A549 (cell line): Measurements from ENCODE around the gene IGFALS. TPM values are rescaled to one million over a fixed set of nuclear protein-coding genes. Genes with fewer than 3 reads are reported as not detected.

Experiments
- ATAC-seq, 2 experiments: fragments of 200-7000 bp in 1 of 2; fragments of >200 bp in 1 of 2; cut with Nextera tagmentation in 1 of 2; cut with Tn5 transposase in 1 of 2; 3 replicates each; pipeline versions ENCODE4 v1.8.0 to v1.9.1; 2018 to 2020; ENCODE audit warnings: mild to moderate bottlenecking in 1 of 2, moderate library complexity in 1 of 2
- CTCF ChIA-PET: fragments of 300-600 bp; sonication (Branson Sonifier 250); formaldehyde crosslinking; extraction: SDS; loops from one replicate; lab custom pipeline; 2021; ENCODE audit warnings: antibody characterized with exemption, inconsistent platforms; lab: Yijun Ruan, JAX
- POLR2A ChIA-PET: fragments of 350-600 bp; formaldehyde crosslinking; extraction: SDS; loops from one replicate; lab custom pipeline; 2021; ENCODE audit warnings: antibody characterized with exemption, inconsistent platforms; lab: Yijun Ruan, JAX
- DNase-seq, 2 experiments: peaks; one replicate each; pipeline versions ENCODE4 v3.0.0 to v3.0.0-alpha.2; 2011 to 2016; ENCODE audit warnings: low read depth in 1 of 2, low spot score in 1 of 2
- FAIRE-seq: peaks from 2 replicates; lab custom pipeline; 2011; peaks lifted over from hg19 to GRCh38; lab: Jason Lieb, UNC
- H3K27ac ChIP-seq, 2 experiments: fragments of >200 bp; sonication (Bioruptor Twin); formaldehyde crosslinking; 3 replicates each; pipeline ENCODE4 v1.5.1; 2016 to 2017
- H3K4me1 ChIP-seq: fragments of >200 bp; sonication (Bioruptor Twin); formaldehyde crosslinking; 3 replicates; pipeline ENCODE4 v1.6.1; 2016
- H3K4me2 ChIP-seq: fragments of >200 bp; sonication (Bioruptor Twin); formaldehyde crosslinking; 3 replicates; pipeline ENCODE4 v1.6.1; 2016
- H3K4me3 ChIP-seq: fragments of >200 bp; sonication (Bioruptor Twin); formaldehyde crosslinking; 3 replicates; pipeline ENCODE4 v1.5.1; 2016
- H3K9me3 ChIP-seq: fragments of >200 bp; sonication (Bioruptor Twin); formaldehyde crosslinking; 3 replicates; pipeline ENCODE4 v1.6.1; 2016
- CBX2 ChIP-seq: fragments of 200-600 bp; sonication (generic); IDR thresholded peaks from 2 replicates; pipeline ENCODE4 v1.6.1; 2016; ENCODE audit warnings: low read depth, mild to moderate bottlenecking, borderline replicate concordance
- CBX8 ChIP-seq: fragments of 200-600 bp; sonication (generic); IDR thresholded peaks from 2 replicates; pipeline ENCODE4 v1.6.1; 2016
- CHD2 ChIP-seq: fragments of 150-350 bp; IDR thresholded peaks from 2 replicates; pipeline ENCODE4 v1.6.1; 2014; ENCODE audit warnings: low read length; ENCODE audit not compliant: partially characterized antibody
- EHF ChIP-seq: fragments of 250-450 bp; sonication (Bioruptor Pico); IDR thresholded peaks from 2 replicates; pipeline ENCODE4 v1.5.0; 2020; ENCODE audit warnings: mild to moderate bottlenecking
- FOSL2 ChIP-seq, 2 experiments: fragments of 450-650 bp in 1 of 2; fragments of >200 bp in 1 of 2; sonication (Bioruptor Twin) in 1 of 2; formaldehyde crosslinking; IDR thresholded peaks; 2 replicates each; pipeline versions ENCODE4 v1.5.0 to v1.6.1; 2016 to 2020; ENCODE audit warnings: mild to moderate bottlenecking in 1 of 2, moderate library complexity in 1 of 2
- FOXS1 ChIP-seq: fragments of 250-450 bp; sonication (Bioruptor Pico); IDR thresholded peaks from 2 replicates; pipeline ENCODE4 v1.5.0; 2020; ENCODE audit warnings: mild to moderate bottlenecking, moderate library complexity
- HDAC2 ChIP-seq: fragments of 200-600 bp; sonication (generic); IDR thresholded peaks from 2 replicates; pipeline ENCODE4 v1.6.1; 2016
- HOXA7 ChIP-seq: fragments of 250-450 bp; sonication (Bioruptor Pico); IDR thresholded peaks from 2 replicates; pipeline ENCODE4 v1.5.0; 2020; ENCODE audit warnings: mild to moderate bottlenecking, moderate library complexity
- HOXB5 ChIP-seq: fragments of 250-450 bp; sonication (Bioruptor Pico); IDR thresholded peaks from 2 replicates; pipeline ENCODE4 v1.5.0; 2020; ENCODE audit warnings: mild to moderate bottlenecking, moderate library complexity
- JUNB ChIP-seq: fragments of >200 bp; sonication (Bioruptor Twin); formaldehyde crosslinking; IDR thresholded peaks from 2 replicates; pipeline ENCODE4 v1.6.1; 2016
- MAFK ChIP-seq: fragments of 450-650 bp; IDR thresholded peaks from 2 replicates; pipeline ENCODE4 v1.6.1; 2014; ENCODE audit not compliant: partially characterized antibody
- NFE2L2 ChIP-seq: fragments of 150-350 bp; conservative IDR thresholded peaks from 2 replicates; pipeline ENCODE4 v1.6.1; 2014; ENCODE audit warnings: low read length
- NR3C1 ChIP-seq: fragments of >200 bp; sonication (Bioruptor Twin); formaldehyde crosslinking; IDR thresholded peaks from 3 replicates; pipeline ENCODE4 v1.6.1; 2017
- PHF8 ChIP-seq: fragments of 200-600 bp; sonication (generic); IDR thresholded peaks from 2 replicates; pipeline ENCODE4 v1.6.1; 2016; ENCODE audit warnings: low read depth, mild to moderate bottlenecking, antibody characterized with exemption, moderate library complexity, borderline replicate concordance
- POLR2AphosphoS2 ChIP-seq: conservative IDR thresholded peaks from 2 replicates; pipeline ENCODE4 v1.6.1; 2012; ENCODE audit warnings: low read length, improper control_type of control experiment, inconsistent platforms
- SMC3 ChIP-seq: fragments of >200 bp; sonication (Bioruptor Twin); formaldehyde crosslinking; IDR thresholded peaks from 3 replicates; pipeline ENCODE4 v1.6.1; 2018; ENCODE audit warnings: inconsistent platforms
- TFCP2L1 ChIP-seq: fragments of 250-450 bp; sonication (Bioruptor Pico); IDR thresholded peaks from 2 replicates; pipeline ENCODE4 v1.5.0; 2021; ENCODE audit warnings: mild to moderate bottlenecking
- WGBS: methylation state at CpG from one replicate; pipeline ENCODE4 v1.1.6; 2017; ENCODE audit errors: missing lambda C conversion rate; 5-methylcytosine and 5-hydroxymethylcytosine counted together
- polyA plus RNA-seq, 4 experiments: library from polyadenylated mRNA; depleted of rRNA in 3 of 4; stranded (reverse); fragments of >200 nt; fragmentation: RNase III in 1 of 4; extraction: RNeasy Plus Mini Kit Qiagen cat#74134 plus additional on column Dnase treatment in 1 of 4; gene quantifications; 2 replicates in 3 of 4; 3 replicates in 1 of 4; pipeline ENCODE4 v1.2.3, GENCODE V29; 2011 to 2017
- TF ChIP-seq, protein P1 (sequence below): fragments of 450-650 bp; IDR thresholded peaks from 2 replicates; pipeline ENCODE4 v1.6.1; 2014; ENCODE audit warnings: antibody characterized with exemption
- TF ChIP-seq, protein P2 (sequence below): fragments of 200-600 bp; sonication (generic); IDR thresholded peaks from 2 replicates; pipeline ENCODE4 v1.6.1; 2016; ENCODE audit warnings: antibody characterized with exemption, mild to moderate bottlenecking, moderate library complexity
- TF ChIP-seq, protein P3 (sequence below): fragments of 250-450 bp; sonication (Bioruptor Pico); IDR thresholded peaks from 2 replicates; pipeline ENCODE4 v1.5.0; 2020; ENCODE audit warnings: low read depth, mild to moderate bottlenecking, moderate library complexity
- TF ChIP-seq, protein P4 (sequence below): IDR thresholded peaks from 2 replicates; pipeline ENCODE4 v1.6.1; 2012
- TF ChIP-seq, protein P5 (sequence below): fragments of >200 bp; sonication (Bioruptor Twin); formaldehyde crosslinking; IDR thresholded peaks from 3 replicates; pipeline ENCODE4 v1.6.1; 2016
- TF ChIP-seq, protein P6 (sequence below): fragments of 250-450 bp; sonication (Bioruptor Pico); IDR thresholded peaks from 2 replicates; pipeline ENCODE4 v1.5.0; 2021; ENCODE audit warnings: mild to moderate bottlenecking, moderate library complexity, borderline replicate concordance

IGFALS gene
- polyA plus RNA-seq, 2 of the 4 experiments (the other 2 are of a cell fraction), result 0.08 TPM; not detected in 1

DNA sequence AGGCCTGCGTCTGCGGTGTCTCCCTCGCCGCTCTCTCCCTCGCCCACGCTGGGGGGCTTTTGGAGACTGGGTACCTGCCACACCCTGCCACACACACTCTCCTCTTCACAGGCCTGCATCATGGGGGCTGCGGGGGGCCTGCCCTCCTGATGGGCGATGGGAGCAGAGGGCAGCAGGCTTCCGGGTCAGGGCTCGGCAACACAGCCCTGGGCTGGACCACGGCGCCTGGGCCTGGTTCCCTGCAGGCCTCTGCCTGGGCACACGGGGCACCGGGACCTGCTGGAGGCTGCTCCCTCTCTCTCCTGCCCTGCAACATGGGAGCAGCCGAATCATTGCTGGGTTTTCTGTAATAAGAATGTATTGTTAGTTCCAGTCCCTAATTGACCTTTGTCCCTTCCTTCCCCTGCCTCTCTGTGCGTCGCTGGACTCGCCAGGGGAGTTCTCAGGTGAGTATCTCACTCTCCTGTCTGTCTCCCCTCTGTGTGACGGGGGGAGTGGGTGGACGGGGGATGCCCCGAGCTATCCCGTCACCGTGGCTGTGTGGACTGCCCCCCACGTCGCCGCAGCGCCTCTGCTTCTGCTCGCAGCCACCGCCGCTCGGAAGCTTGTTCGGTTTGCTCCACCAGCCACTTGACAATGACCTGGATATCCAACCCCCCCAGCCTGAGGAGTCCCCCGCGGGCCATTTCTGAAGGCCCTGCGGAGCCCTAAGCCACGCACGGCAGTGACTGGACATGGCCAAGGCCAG lies 35.6 kb downstream of the IGFALS start:
- DNase-seq (no peak), FAIRE-seq (no peak), ATAC-seq (no peak)
- H3K4me1 ChIP-seq, result no peaks in the 10 kb centered on the region
- H3K4me2 ChIP-seq, result no peak overlapping the region
- TF ChIP-seq, protein P1, sequence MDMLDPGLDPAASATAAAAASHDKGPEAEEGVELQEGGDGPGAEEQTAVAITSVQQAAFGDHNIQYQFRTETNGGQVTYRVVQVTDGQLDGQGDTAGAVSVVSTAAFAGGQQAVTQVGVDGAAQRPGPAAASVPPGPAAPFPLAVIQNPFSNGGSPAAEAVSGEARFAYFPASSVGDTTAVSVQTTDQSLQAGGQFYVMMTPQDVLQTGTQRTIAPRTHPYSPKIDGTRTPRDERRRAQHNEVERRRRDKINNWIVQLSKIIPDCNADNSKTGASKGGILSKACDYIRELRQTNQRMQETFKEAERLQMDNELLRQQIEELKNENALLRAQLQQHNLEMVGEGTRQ, result no peak
- TF ChIP-seq, protein P2, sequence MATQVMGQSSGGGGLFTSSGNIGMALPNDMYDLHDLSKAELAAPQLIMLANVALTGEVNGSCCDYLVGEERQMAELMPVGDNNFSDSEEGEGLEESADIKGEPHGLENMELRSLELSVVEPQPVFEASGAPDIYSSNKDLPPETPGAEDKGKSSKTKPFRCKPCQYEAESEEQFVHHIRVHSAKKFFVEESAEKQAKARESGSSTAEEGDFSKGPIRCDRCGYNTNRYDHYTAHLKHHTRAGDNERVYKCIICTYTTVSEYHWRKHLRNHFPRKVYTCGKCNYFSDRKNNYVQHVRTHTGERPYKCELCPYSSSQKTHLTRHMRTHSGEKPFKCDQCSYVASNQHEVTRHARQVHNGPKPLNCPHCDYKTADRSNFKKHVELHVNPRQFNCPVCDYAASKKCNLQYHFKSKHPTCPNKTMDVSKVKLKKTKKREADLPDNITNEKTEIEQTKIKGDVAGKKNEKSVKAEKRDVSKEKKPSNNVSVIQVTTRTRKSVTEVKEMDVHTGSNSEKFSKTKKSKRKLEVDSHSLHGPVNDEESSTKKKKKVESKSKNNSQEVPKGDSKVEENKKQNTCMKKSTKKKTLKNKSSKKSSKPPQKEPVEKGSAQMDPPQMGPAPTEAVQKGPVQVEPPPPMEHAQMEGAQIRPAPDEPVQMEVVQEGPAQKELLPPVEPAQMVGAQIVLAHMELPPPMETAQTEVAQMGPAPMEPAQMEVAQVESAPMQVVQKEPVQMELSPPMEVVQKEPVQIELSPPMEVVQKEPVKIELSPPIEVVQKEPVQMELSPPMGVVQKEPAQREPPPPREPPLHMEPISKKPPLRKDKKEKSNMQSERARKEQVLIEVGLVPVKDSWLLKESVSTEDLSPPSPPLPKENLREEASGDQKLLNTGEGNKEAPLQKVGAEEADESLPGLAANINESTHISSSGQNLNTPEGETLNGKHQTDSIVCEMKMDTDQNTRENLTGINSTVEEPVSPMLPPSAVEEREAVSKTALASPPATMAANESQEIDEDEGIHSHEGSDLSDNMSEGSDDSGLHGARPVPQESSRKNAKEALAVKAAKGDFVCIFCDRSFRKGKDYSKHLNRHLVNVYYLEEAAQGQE, result no peak
- TF ChIP-seq, protein P3, sequence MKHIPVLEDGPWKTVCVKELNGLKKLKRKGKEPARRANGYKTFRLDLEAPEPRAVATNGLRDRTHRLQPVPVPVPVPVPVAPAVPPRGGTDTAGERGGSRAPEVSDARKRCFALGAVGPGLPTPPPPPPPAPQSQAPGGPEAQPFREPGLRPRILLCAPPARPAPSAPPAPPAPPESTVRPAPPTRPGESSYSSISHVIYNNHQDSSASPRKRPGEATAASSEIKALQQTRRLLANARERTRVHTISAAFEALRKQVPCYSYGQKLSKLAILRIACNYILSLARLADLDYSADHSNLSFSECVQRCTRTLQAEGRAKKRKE (CRISPR knock-in tag), result no peak
- TF ChIP-seq TFCP2L1 (CRISPR knock-in tag), result no peak
- no peak for TF ChIP-seq HDAC2
- no peak for TF ChIP-seq SMC3
- no peak for TF ChIP-seq CHD2
- TF ChIP-seq CBX2, result no peak
- no peak for TF ChIP-seq HOXA7 (CRISPR knock-in tag)
- 95% methylated on average over 31 of the region's 37 CpGs for WGBS
- no peaks in the 10 kb centered on the region for H3K9me3 ChIP-seq
- CTCF ChIA-PET, result interaction anchor here (0.8 to 1.4 kb wide), 5 partner anchors 12 to 66 kb away, joined by 3 to 6 read pairs (median 4); partner anchors contain the start of genes EME2, MAPK8IP3 and MRPS34
- POLR2A ChIA-PET, result no interaction called here
- H3K27ac ChIP-seq, result no peak overlapping the region
- no peak overlapping the region for H3K4me3 ChIP-seq

DNA sequence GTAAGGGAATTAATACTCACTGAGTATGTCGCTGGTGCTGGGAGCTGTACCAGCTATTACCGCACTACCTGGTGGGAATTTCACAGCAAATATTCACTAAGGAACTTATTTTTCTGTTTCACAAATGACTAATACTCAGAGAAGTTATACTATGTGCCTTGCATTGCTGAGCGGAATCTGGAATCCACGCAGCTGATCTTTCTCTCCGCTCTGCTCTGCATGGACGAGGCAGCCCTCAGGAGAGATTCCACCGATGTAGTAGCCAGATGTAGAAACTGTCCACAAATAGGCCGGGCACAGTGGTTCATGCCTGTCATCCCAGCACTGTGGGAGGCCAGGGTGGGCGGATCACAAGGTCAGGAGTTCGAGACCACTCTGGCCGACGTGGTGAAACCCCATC lies 39.3 kb downstream of the IGFALS start:
- CTCF ChIA-PET, result interaction anchor here (0.8 to 2.0 kb wide), 3 partner anchors 9 to 48 kb away, joined by 4 to 9 read pairs (median 6); partner anchors contain the start of gene MAPK8IP3
- ATAC-seq (no peak), DNase-seq (no peak), FAIRE-seq (no peak)
- 94% methylated on average over 12 of the region's 12 CpGs for WGBS
- Histone ChIP-seq H3K4me1 (no peaks in the 10 kb centered on the region), H3K4me2 (no peak overlapping the region), H3K27ac (no peak overlapping the region), H3K9me3 (no peaks in the 10 kb centered on the region), H3K4me3 (no peak overlapping the region)
- POLR2A ChIA-PET, result interaction anchor here (1.6 kb wide), 1 partner anchor 18 kb away, joined by 4 read pairs; the partner anchor contains the start of genes EME2 and MRPS34
- TF ChIP-seq HOXB5, result no peak

DNA sequence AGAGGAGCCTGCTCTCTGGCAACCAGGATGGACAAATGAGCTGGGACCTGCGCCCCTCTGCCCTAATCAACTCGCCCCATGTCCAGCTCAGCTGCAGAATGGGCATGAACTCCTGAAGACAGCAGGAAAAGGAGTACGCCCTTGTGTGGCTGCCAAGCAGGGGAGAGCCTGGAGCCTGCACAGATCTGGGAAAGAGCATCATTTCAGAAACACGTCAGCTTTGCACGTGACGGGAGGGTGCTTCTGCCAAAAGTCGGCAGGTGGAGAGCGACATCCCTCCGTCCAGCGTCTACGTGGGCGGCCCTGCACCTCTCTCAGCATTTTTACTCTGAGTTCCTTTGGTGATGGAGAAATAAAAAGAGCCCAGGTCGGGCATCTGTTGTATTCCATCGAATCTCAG lies 40.7 kb downstream of the IGFALS start:
- Histone ChIP-seq H3K4me1 (no peaks in the 10 kb centered on the region), H3K4me3 (no peak overlapping the region), H3K27ac (no peak overlapping the region), H3K4me2 (no peak overlapping the region), H3K9me3 (no peaks in the 10 kb centered on the region)
- CTCF ChIA-PET, result interaction anchor here (1.0 to 1.1 kb wide), 2 partner anchors 20 to 29 kb away, joined by 3 to 4 read pairs; no protein-coding TSS in a partner anchor
- no peak for ATAC-seq
- DNase-seq, result no peak
- no peak for FAIRE-seq
- POLR2A ChIA-PET, result no interaction called here
- WGBS, result 92% methylated on average over 14 of the region's 14 CpGs
- TF ChIP-seq, protein P4, sequence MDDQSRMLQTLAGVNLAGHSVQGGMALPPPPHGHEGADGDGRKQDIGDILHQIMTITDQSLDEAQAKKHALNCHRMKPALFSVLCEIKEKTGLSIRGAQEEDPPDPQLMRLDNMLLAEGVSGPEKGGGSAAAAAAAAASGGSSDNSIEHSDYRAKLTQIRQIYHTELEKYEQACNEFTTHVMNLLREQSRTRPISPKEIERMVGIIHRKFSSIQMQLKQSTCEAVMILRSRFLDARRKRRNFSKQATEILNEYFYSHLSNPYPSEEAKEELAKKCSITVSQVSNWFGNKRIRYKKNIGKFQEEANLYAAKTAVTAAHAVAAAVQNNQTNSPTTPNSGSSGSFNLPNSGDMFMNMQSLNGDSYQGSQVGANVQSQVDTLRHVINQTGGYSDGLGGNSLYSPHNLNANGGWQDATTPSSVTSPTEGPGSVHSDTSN, result no peak
- TF ChIP-seq JUNB (no peak), NFE2L2 (no peak), PHF8 (no peak), MAFK (no peak), FOXS1 (CRISPR knock-in tag) (no peak), EHF (CRISPR knock-in tag) (no peak), CBX8 (no peak), SMC3 (no peak), FOSL2 (IDR thresholded peaks at IDR 0.05) (no peak), FOSL2 (CRISPR knock-in tag; IDR thresholded peaks at IDR 0.05) (no peak), POLR2AphosphoS2 (no peak), NR3C1 (no peak)
- TF ChIP-seq, protein P5, sequence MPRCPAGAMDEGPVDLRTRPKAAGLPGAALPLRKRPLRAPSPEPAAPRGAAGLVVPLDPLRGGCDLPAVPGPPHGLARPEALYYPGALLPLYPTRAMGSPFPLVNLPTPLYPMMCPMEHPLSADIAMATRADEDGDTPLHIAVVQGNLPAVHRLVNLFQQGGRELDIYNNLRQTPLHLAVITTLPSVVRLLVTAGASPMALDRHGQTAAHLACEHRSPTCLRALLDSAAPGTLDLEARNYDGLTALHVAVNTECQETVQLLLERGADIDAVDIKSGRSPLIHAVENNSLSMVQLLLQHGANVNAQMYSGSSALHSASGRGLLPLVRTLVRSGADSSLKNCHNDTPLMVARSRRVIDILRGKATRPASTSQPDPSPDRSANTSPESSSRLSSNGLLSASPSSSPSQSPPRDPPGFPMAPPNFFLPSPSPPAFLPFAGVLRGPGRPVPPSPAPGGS, result no peak
- TF ChIP-seq, protein P6, sequence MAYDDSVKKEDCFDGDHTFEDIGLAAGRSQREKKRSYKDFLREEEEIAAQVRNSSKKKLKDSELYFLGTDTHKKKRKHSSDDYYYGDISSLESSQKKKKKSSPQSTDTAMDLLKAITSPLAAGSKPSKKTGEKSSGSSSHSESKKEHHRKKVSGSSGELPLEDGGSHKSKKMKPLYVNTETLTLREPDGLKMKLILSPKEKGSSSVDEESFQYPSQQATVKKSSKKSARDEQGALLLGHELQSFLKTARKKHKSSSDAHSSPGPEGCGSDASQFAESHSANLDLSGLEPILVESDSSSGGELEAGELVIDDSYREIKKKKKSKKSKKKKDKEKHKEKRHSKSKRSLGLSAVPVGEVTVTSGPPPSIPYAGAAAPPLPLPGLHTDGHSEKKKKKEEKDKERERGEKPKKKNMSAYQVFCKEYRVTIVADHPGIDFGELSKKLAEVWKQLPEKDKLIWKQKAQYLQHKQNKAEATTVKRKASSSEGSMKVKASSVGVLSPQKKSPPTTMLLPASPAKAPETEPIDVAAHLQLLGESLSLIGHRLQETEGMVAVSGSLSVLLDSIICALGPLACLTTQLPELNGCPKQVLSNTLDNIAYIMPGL (CRISPR knock-in tag), result no peak
